Neuron (in vitro differentiated cells): ENCODE results near the gene RCAN2.

Experiments used
- H2AFZ ChIP-seq: one replicate; pipeline ENCODE4 v1.6.1; 2013; ENCODE audit warnings: low read depth, mild to moderate bottlenecking, inconsistent platforms, low read length, moderate library complexity
- H3K27me3 ChIP-seq: one replicate; pipeline ENCODE4 v1.6.1; 2013; ENCODE audit warnings: low read length; ENCODE audit not compliant: insufficient read depth
- H3K36me3 ChIP-seq: one replicate; pipeline ENCODE4 v1.6.1; 2013; ENCODE audit warnings: low read length; ENCODE audit not compliant: insufficient read depth
- H3K4me1 ChIP-seq: one replicate; pipeline ENCODE4 v1.6.1; 2013; ENCODE audit warnings: low read length; ENCODE audit not compliant: insufficient read depth
- H3K4me3 ChIP-seq: 2 replicates; pipeline ENCODE4 v1.5.1; 2013; ENCODE audit warnings: mild to moderate bottlenecking, low read length, moderate library complexity
- H3K9me3 ChIP-seq: one replicate; pipeline ENCODE4 v1.6.1; 2013; ENCODE audit warnings: low read length

Gene RCAN2

GRCh38 chr6:46323966-46324622, 167.2 kb downstream of the RCAN2 start:
- Histone ChIP-seq H3K27me3 (no peaks in the 10 kb centered on the region), H3K4me1 (no peaks in the 10 kb centered on the region), H3K36me3 (no peaks in the 10 kb centered on the region), H3K4me3 (no peak overlapping the region), H3K9me3 (no peaks in the 10 kb centered on the region), H2AFZ (no peak overlapping the region)

GRCh38 chr6:46323312-46323965, 167.8 kb downstream of the RCAN2 start:
- H3K27me3 ChIP-seq = no peaks in the 10 kb centered on the region
- H3K9me3 ChIP-seq = no peaks in the 10 kb centered on the region
- no peak overlapping the region for H2AFZ ChIP-seq
- H3K4me1 ChIP-seq = no peaks in the 10 kb centered on the region
- no peaks in the 10 kb centered on the region for H3K36me3 ChIP-seq
- H3K4me3 ChIP-seq = no peak overlapping the region

- Histone ChIP-seq H3K36me3 (no peaks in the 10 kb centered on the region), H3K4me3 (no peak overlapping the region), H3K9me3 (no peaks in the 10 kb centered on the region), H2AFZ (no peak overlapping the region), H3K4me1 (no peaks in the 10 kb centered on the region), H3K27me3 (no peaks in the 10 kb centered on the region)
These were observed 170.7 kb downstream of the RCAN2 start for GRCh38 chr6:46320505-46320904.

- H3K4me3 ChIP-seq = no peak overlapping the region
- no peaks in the 10 kb centered on the region for H3K4me1 ChIP-seq
- no peak overlapping the region for H2AFZ ChIP-seq
- H3K27me3 ChIP-seq = no peaks in the 10 kb centered on the region
- no peaks in the 10 kb centered on the region for H3K36me3 ChIP-seq
- no peaks in the 10 kb centered on the region for H3K9me3 ChIP-seq
These were observed 175.7 kb downstream of the RCAN2 start for GRCh38 chr6:46315589-46315988.

- no peak overlapping the region for H3K4me3 ChIP-seq
- no peaks in the 10 kb centered on the region for H3K4me1 ChIP-seq
- H2AFZ ChIP-seq = no peak overlapping the region
- no peaks in the 10 kb centered on the region for H3K36me3 ChIP-seq
- no peaks in the 10 kb centered on the region for H3K27me3 ChIP-seq
- H3K9me3 ChIP-seq = no peaks in the 10 kb centered on the region
These were observed 178.6 kb downstream of the RCAN2 start for GRCh38 chr6:46312654-46313053.

- no peaks in the 10 kb centered on the region for H3K4me1 ChIP-seq
- H2AFZ ChIP-seq = no peak overlapping the region
- H3K9me3 ChIP-seq = no peaks in the 10 kb centered on the region
- H3K36me3 ChIP-seq = no peaks in the 10 kb centered on the region
- H3K27me3 ChIP-seq = no peaks in the 10 kb centered on the region
- no peak overlapping the region for H3K4me3 ChIP-seq
These were observed 181.1 kb downstream of the RCAN2 start for GRCh38 chr6:46310196-46310595.

- no peak overlapping the region for H3K4me3 ChIP-seq
- no peak overlapping the region for H2AFZ ChIP-seq
- H3K4me1 ChIP-seq = no peaks in the 10 kb centered on the region
- no peaks in the 10 kb centered on the region for H3K9me3 ChIP-seq
- no peaks in the 10 kb centered on the region for H3K27me3 ChIP-seq
- H3K36me3 ChIP-seq = no peaks in the 10 kb centered on the region
These were observed 184.8 kb downstream of the RCAN2 start for GRCh38 chr6:46306431-46306830.

- Histone ChIP-seq H3K36me3 (no peaks in the 10 kb centered on the region), H3K9me3 (no peaks in the 10 kb centered on the region), H3K27me3 (no peaks in the 10 kb centered on the region), H3K4me1 (no peaks in the 10 kb centered on the region), H2AFZ (no peak overlapping the region), H3K4me3 (no peak overlapping the region)
These were observed 185.4 kb downstream of the RCAN2 start for GRCh38 chr6:46305833-46306232.

- Histone ChIP-seq H3K9me3 (no peaks in the 10 kb centered on the region), H3K4me3 (no peak overlapping the region), H2AFZ (no peak overlapping the region), H3K27me3 (no peaks in the 10 kb centered on the region), H3K36me3 (no peaks in the 10 kb centered on the region), H3K4me1 (no peaks in the 10 kb centered on the region)
These were observed 186.0 kb downstream of the RCAN2 start for GRCh38 chr6:46305236-46305635.

GRCh38 chr6:46302816-46303215, 188.4 kb downstream of the RCAN2 start:
- no peaks in the 10 kb centered on the region for H3K36me3 ChIP-seq
- H3K4me3 ChIP-seq = no peak overlapping the region
- no peaks in the 10 kb centered on the region for H3K27me3 ChIP-seq
- no peaks in the 10 kb centered on the region for H3K9me3 ChIP-seq
- H2AFZ ChIP-seq = no peak overlapping the region
- H3K4me1 ChIP-seq = no peaks in the 10 kb centered on the region

- Histone ChIP-seq H3K4me1 (no peaks in the 10 kb centered on the region), H3K9me3 (no peaks in the 10 kb centered on the region), H3K4me3 (no peak overlapping the region), H2AFZ (no peak overlapping the region), H3K27me3 (no peaks in the 10 kb centered on the region), H3K36me3 (no peaks in the 10 kb centered on the region)
These were observed 189.1 kb downstream of the RCAN2 start for GRCh38 chr6:46302176-46302575.

GRCh38 chr6:46299253-46299652, 192.0 kb downstream of the RCAN2 start:
- H2AFZ ChIP-seq = no peak overlapping the region

GRCh38 chr6:46296586-46296985, 194.7 kb downstream of the RCAN2 start:
- H3K4me3 ChIP-seq = no peak overlapping the region
- H3K4me1 ChIP-seq = no peaks in the 10 kb centered on the region
- no peak overlapping the region for H2AFZ ChIP-seq
- H3K36me3 ChIP-seq = no peaks in the 10 kb centered on the region
- no peaks in the 10 kb centered on the region for H3K9me3 ChIP-seq
- H3K27me3 ChIP-seq = no peaks in the 10 kb centered on the region

More at GRCh38 chr6:46299253-46299652, 192.0 kb downstream of the RCAN2 start:
- H3K4me1 ChIP-seq = no peaks in the 10 kb centered on the region
- H3K9me3 ChIP-seq = no peaks in the 10 kb centered on the region
- H3K36me3 ChIP-seq = no peaks in the 10 kb centered on the region
- H3K4me3 ChIP-seq = no peak overlapping the region
- no peaks in the 10 kb centered on the region for H3K27me3 ChIP-seq
